HG03025 (cell line): ENCODE measurements around the gene EYS.
"Not testable (repeated sequence)": the region's sequence is repeated elsewhere in the genome, so short reads cannot be mapped to it uniquely, and the experiment has no call there.

Source experiments
- ATAC-seq: cut with Tn5 transposase; IDR thresholded peaks from one replicate; pipeline ENCODE4 v1.9.1; 2021; ENCODE audit warnings: mild to moderate bottlenecking, moderate library complexity; ENCODE audit not compliant: unreplicated experiment, low FRiP score

EYS gene

DNA sequence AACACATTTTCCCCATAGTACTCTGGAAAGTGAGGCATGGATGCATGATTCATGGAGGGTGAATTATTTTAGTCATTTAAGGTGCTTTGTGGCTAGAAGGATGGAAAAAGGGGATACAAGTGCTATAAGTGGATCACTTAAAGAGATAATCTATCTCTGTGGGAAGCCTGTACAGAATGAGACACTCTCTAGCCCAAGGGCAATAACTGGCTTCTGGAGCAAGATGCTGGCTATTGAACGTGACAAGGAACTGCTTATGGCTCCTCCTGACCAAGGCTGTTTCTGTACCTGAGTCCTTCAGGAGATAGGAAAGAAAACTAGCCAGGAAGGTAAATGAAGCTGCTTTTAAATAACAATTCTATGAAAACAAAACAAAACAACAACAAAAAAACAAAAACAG lies 590.7 kb downstream of the EYS start:
- ATAC-seq = no peak

DNA sequence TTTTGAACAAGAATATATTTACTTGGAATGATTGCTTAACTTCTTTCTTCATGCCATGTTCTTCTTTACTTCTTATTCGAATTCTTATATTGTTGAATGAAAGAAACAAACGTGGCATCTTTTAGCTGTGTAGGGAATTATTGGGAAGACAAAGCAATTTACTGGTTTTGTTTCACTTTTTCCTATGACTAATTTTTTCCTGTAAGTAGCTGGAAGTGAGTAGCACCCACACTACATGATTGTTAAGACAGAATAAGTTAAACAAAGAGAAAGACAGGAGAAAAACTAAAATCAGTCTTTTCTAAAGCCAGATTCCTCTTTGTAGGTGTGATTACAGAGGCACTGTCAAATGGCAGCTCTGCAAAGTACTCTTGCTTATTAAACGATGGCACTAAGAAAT lies 593.4 kb downstream of the EYS start:
- no peak for ATAC-seq

DNA sequence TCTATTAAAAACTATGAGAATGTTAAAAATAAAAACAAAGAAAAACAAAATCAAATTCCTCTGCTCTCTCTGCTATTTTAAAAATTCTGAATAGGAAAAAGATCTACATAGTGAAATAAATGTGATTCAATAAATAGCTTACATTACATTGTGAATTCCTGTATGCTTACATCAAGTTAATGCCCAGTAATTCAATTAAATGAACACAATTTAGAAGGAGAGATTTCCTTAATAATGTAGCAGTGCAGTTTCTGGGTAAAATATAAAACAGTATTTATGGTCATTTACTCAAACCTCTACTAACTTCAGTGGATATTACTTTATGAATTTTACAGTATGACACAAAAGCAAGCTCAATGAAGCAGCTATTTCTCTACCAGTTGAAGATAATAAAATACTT lies 594.6 kb downstream of the EYS start:
- ATAC-seq = no peak

GRCh38 chr6:65110031-65110430 lies 597.0 kb downstream of the EYS start:
- ATAC-seq = no peak

- ATAC-seq = no peak
Observed at GRCh38 chr6:65098349-65098748, 608.7 kb downstream of the EYS start.

- ATAC-seq = no peak
Observed at GRCh38 chr6:65091561-65091960, 615.5 kb downstream of the EYS start.

DNA sequence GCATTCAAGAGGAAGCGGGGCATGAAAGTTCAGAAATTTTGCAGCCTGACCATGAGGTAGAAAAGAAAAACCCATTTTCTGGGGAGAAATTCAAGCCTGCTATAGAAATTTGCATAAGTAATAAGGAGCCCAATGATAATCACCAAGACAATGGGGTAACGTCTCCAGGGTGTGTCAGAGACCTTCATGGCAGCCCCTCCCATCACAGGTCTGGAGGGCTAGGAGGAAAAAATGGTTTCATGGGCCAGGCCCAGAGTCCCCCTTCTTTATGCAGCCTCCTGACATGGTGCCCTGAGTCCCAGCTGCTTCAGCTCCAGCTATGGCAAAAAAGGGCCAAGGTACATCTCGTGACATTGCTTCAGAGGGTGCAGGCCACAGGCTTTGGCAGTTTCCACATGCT lies 618.5 kb downstream of the EYS start:
- no peak for ATAC-seq

DNA sequence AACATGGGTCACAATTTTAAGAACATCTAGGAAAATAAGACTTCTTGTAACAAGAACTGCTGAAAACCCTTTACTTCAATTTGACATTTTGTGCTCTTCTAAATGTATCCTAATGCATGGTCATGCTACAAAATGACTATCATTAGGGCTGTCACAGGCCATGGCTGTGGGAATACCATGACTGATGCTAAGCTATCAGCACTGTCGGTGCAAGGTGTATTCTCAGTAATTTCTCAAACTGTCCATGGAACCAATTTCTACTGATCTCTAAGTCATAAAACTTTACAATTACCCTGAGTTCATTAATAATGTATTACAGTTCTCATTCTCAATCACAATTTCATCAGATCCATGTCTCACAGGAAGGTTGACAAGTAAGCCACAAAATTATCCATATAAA lies 625.3 kb downstream of the EYS start:
- no peak for ATAC-seq

DNA sequence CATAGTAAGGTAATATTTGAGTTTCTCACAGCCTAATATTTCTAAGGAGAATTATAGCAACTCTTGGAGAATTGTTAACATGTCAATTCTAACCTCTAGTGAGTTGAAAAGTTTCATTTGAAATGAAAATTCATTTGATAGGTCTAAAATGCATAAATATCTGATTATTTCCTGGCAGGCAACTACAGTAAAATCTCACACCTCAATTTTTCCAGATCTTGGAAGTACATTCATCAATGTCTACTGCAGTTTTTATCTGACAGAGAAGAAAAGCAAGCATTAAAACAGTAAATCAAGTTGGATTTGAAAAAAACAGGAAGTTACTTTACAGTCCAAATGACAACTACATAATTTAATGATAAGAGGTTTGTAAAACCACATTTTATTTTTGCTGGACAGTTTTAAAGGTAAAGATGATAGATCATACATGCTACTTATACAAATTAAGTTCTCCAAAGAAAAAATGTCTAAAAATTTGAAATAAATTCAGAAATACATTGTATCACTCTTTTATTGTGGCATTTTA lies 631.3 kb downstream of the EYS start:
- no peak for ATAC-seq

GRCh38 chr6:65072500-65072899 lies 634.5 kb downstream of the EYS start:
- no peak for ATAC-seq

DNA sequence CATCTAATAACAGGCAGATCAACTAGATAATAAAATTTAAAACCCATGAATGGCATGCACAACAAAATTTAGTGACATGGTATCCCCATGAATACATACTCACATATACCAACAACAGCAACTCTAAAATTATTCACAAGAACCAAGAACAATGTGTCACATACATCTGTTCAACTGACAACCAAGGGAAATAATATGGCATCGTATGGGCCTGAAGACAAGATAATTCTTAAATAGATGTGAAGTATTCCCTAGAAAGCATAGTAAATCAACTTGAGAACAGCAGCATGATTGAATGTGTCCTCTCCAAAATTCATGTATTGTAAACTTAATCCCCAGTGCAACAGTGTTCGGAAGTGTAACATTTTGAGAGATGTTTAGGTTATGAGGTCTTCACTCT lies 635.5 kb downstream of the EYS start:
- no peak for ATAC-seq

DNA sequence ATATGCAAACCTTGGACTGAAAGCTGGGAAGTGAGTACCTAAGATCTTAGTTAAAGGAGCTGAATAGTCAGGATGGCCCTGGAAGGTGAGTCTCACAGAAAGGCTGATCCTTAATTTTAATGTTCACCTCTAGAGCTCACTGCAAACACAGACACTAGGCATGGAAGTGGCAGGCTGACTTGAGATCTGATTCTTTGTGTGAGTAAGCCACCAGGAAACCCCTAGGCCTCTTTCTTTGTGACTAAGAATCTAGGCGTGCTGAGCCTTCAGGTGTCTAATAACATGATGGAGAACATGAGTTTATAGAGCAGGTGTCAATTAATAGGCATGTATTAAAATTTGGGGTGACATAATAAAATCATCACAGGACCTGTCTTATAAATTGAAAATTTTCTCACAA lies 642.2 kb downstream of the EYS start:
- ATAC-seq = no peak

GRCh38 chr6:65059568-65059967 lies 647.5 kb downstream of the EYS start:
- no peak for ATAC-seq

DNA sequence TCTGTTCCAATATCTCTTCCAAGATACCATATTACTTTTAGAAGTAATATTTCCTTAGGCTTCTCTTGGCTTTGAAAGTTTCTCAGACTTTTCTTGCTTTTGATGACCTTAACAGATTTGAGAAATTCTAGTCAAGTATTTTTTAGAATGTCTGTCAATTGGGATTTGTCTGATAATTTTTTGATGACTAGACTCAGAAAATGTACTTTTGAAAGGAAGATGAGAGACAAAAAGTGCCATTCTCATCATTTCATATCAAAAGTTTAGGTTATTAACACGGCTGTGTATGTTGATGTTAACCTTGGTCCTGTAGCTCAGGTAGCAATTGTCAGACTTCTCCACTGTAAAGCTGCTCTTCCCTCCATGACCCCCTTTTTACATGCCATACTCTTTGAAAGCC lies 651.5 kb downstream of the EYS start:
- ATAC-seq = no peak

GRCh38 chr6:65052626-65053025 lies 654.4 kb downstream of the EYS start:
- no peak for ATAC-seq

DNA sequence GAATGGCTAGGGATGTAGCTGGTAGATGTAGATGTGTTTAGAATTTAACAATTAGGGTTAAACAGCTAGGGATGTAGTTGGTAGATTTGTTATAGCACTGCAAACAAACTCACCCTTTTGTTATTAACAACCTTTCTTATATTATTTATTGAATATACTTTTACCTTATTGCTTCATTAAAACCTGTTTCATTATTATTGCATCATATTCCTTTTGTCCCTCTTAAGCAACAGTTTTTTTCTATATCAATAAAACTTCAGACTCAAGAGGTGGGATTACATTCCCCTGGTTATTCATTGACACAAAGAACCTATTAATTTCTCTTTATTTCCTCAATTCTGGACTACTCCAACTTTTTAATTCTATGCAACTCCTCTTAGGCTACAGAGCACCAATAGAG lies 661.2 kb downstream of the EYS start:
- no peak for ATAC-seq

DNA sequence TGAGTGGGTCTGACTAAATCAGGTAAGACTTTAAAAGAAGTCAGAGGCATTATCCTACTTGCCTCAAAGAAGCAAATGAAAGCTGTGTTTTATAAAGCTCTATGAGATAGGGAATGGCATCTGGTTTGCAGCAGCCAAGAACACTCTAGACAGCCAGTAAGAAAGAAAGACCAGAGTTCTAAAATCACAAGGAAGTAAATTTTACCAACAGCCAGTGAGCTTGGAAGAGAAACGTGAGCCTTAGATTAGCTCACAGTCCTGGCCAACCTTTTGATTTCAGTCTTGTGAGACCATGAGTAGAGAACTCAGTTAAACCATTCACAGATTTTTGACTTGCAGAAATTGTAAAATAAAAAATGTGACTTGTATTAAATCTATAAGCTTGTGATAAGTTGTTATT lies 693.0 kb downstream of the EYS start:
- no peak for ATAC-seq

DNA sequence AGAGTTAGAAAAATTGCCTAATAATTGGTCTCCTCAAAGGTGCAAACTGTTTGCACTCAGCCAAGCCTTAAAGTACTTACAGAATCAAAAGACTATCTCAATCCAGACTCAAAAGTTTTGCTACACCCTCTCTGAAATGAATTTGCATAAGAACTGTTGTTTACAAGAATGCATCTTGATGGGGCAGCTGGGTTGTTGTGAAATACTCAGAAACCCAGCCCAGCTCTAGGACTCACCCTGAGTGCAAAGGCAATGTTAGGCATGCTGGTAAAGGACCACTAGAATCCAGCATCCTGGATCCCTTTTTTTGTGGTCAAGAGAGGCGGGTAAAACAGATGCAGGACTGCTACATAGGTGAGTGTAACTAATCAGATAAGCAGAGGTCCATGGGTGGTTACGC lies 700.2 kb downstream of the EYS start:
- no peak for ATAC-seq

GRCh38 chr6:65004283-65004682 lies 702.7 kb downstream of the EYS start:
- no peak for ATAC-seq

DNA sequence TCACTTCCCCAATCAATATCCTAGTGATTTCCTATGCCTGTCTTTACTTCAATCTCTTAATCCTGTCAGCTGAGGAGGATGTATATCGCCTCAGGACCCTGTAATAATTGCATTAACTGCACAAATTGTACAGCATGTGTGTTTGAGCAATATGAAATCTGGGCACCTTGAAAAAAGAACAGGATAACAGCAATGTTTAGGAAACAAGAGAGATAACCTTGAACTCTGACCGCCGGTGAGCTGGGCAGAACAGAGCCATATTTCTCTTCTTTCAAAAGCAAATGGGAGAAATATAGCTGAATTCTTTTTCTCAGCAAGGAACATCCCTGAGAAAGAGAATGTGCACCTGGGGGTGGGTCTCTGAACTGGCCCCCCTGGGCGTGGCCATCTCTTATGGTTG lies 704.1 kb downstream of the EYS start:
- not testable (repeated sequence) for ATAC-seq

- ATAC-seq = no peak
Observed at GRCh38 chr6:65000815-65001214, 706.2 kb downstream of the EYS start.

GRCh38 chr6:64998204-64998603 lies 708.8 kb downstream of the EYS start:
- no peak for ATAC-seq

- no peak for ATAC-seq
Observed at GRCh38 chr6:64996301-64996700, 710.7 kb downstream of the EYS start.
